Peyer's patch (tissue), 4 donors: Measurements from ENCODE around the gene PAGR1. TPM values are rescaled to one million over a fixed set of nuclear protein-coding genes. Genes with fewer than 3 reads are reported as not detected.

Experiments
- DNase-seq, 3 donors: peaks; one replicate each; pipeline ENCODE4 v3.0.0-alpha.2; 2017 to 2019
- H3K27ac ChIP-seq, 4 donors: fragments of 200-600 bp; sonication (generic); one replicate each; pipeline ENCODE4 v1.5.1; 2016 to 2019
- H3K27me3 ChIP-seq, 2 donors: fragments of 200-600 bp; sonication (generic); one replicate each; pipeline ENCODE4 v1.5.1; 2019
- H3K36me3 ChIP-seq, 3 donors: fragments of 200-600 bp; sonication (generic); one replicate each; pipeline ENCODE4 v1.5.1; 2016 to 2019
- H3K4me1 ChIP-seq, 4 donors: fragments of 200-600 bp; sonication (generic); one replicate each; pipeline ENCODE4 v1.5.1; 2016 to 2019
- H3K4me3 ChIP-seq, 4 donors: fragments of 200-600 bp; sonication (generic); 1 replicate in 3 of 4; 2 replicates in 1 of 4; pipeline ENCODE4 v1.5.1; 2016 to 2019; ENCODE audit warnings: mild to moderate bottlenecking in 1 of 4
- H3K9me3 ChIP-seq, 4 donors: fragments of 200-600 bp; sonication (generic); one replicate each; pipeline ENCODE4 v1.5.1; 2016 to 2019; ENCODE audit warnings: mild to moderate bottlenecking in 1 of 4
- POLR2A ChIP-seq, 2 donors: fragments of 450-650 bp; IDR thresholded peaks; one replicate each; pipeline ENCODE4 v1.5.1; 2017; ENCODE audit warnings: antibody characterized with exemption in 2 of 2, mild to moderate bottlenecking in 2 of 2, moderate library complexity in 2 of 2
- total RNA-seq, 4 donors: library from RNA; depleted of rRNA; stranded (reverse); fragments of >200 nt; gene quantifications; one replicate each; pipeline ENCODE4 v1.1.0, GENCODE V29; 2016
- TF ChIP-seq, protein P1 (sequence below), 6 experiments: fragments of 450-650 bp in 4 of 6; fragments of 200-600 bp in 2 of 6; sonication (generic) in 1 of 6; IDR thresholded peaks; one replicate each; pipeline ENCODE4 v1.5.1; 2017 to 2019; ENCODE audit warnings: antibody characterized with exemption in 6 of 6, mild to moderate bottlenecking in 3 of 6, moderate library complexity in 1 of 6

The PAGR1 gene
- total RNA-seq, 4 donors from 2014 or later = 39.5 to 50.3 (median 48.3) TPM

DNA sequence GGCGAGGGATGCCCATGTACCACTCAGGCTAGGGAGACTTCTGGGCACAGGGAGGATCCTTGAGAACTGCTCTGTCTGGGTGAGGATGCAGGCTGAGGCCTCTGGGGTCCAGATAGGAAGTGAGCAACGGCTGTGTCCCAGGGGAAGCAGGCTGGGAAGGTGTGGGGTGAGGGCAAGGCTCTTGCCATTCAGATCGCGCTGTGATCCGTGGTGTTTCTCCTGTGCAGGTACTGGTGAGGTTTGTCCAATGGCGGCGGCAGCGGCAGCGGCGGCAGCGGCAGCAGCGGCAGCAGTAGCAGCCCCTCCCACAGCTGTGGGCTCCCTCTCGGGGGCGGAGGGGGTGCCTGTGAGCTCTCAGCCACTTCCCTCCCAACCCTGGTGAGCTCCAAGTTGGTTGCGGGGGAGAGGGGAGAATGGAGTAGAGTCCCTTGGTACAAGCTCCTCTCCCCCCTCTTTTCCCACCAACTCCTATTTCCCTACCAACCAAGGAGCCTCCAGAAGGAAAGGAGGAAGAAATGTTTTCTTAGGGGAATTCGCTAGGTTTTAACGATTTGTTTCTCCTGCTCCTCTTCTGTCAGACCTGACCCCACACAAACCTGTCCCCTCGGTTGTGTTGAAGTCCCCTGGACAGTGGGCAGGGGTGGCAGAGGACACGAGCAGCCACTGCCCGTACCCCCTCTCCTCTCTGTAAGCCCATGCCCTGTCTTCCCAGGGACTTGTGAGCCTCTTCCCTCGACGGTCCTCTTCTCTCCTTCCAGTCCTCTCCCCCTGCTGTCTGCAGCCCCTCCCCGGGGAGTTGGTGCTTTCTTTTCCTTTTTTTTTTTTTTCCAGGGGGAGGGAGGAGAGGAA lies 5.9 kb upstream of the PAGR1 start:
- peaks cover 4 to 65% (median 34%) of the 10 kb centered on the region in 4 donors for H3K4me1 ChIP-seq
- DNase-seq = no peak
- H3K27ac ChIP-seq = peak overlapping the region in 3 of 4 donors; percentile 87 to 98 (median 93)
- no peaks in the 10 kb centered on the region for H3K9me3 ChIP-seq
- peak overlapping the region in 1 of 4 donors; percentile 13 for H3K4me3 ChIP-seq
- H3K36me3 ChIP-seq = peaks cover 0 to 15% (median 0%) of the 10 kb centered on the region in 3 donors
- no peaks in the 10 kb centered on the region for H3K27me3 ChIP-seq
- TF ChIP-seq POLR2A (IDR thresholded peaks at IDR 0.05) = no peak
- TF ChIP-seq, protein P1, sequence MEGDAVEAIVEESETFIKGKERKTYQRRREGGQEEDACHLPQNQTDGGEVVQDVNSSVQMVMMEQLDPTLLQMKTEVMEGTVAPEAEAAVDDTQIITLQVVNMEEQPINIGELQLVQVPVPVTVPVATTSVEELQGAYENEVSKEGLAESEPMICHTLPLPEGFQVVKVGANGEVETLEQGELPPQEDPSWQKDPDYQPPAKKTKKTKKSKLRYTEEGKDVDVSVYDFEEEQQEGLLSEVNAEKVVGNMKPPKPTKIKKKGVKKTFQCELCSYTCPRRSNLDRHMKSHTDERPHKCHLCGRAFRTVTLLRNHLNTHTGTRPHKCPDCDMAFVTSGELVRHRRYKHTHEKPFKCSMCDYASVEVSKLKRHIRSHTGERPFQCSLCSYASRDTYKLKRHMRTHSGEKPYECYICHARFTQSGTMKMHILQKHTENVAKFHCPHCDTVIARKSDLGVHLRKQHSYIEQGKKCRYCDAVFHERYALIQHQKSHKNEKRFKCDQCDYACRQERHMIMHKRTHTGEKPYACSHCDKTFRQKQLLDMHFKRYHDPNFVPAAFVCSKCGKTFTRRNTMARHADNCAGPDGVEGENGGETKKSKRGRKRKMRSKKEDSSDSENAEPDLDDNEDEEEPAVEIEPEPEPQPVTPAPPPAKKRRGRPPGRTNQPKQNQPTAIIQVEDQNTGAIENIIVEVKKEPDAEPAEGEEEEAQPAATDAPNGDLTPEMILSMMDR (IDR thresholded peaks at IDR 0.05) = no peak

DNA sequence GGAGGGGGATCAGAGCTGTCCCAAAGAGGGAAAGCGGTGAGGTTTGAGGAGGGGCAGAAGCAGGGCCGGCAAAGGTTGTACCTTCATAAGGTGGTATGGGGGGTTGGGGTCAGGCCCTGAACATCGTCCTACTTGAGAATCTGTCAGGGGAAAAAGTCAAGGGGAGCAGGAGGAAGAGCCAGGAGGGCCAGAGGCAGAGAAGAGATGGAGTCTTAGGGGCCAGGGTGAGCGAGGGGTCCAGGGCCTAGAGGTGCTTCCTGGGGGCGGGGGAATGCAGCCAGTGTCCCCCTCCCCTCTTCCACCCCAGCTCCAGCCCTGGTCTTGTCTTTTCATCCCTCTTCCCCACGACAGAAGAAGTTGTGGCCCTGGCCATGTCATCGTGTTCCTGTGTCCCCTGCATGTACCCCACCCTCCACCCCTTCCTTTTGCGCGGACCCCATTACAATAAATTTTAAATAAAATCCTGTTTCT lies 5.2 kb upstream of the PAGR1 start:
- peak overlapping the region in 3 of 4 donors; percentile 51 to 62 (median 53) for H3K4me3 ChIP-seq

DNA sequence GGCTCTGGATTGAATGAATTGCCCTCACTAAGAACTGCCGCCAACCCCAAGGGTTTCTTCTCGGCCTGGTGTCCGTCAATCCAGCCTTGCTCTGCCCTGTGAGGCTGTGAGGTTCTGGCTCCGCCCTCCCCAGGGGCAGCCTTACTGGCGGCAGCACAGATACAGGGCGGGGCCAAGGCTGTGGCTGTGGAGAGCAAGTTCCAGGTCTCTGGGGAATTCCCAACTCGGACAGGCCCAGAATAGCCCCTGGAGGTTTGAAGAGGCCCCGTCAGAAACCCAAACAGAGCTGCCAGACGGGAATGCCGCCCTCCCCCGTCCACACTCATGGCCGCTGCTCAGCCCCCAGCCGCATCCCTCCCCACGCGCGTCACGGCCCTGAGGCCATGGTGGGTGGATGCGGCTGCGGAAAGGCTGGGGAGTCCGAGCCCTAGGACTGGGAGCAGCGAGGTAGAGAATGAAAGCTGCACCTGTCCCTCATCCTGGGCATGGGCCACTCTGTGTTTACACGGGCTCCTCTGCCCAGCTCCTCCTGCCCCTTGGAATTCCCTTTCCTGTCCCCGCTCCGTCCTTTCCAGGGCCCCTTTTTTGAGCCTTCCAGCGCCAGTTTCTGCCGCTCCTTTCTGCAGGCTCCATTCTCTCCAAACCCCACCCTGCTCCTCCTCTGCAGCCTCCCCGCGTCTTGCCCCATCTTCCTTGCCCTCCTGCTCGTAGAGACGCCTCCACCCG lies 4.6 kb upstream of the PAGR1 start:
- peak; percentile 81 to 96 (median 95) for DNase-seq
- peak overlapping the region; percentile 63 to 98 (median 86) for H3K27ac ChIP-seq
- H3K27me3 ChIP-seq = no peaks in the 10 kb centered on the region
- peaks cover 4 to 69% (median 35%) of the 10 kb centered on the region in 4 donors for H3K4me1 ChIP-seq
- H3K4me3 ChIP-seq = peak overlapping the region; percentile 30 to 62 (median 52)
- TF ChIP-seq, protein P1 (IDR thresholded peaks at IDR 0.05) = no peak
- peak in 1 of 2 donors; percentile 23 for TF ChIP-seq POLR2A (IDR thresholded peaks at IDR 0.05)
- peaks cover 0 to 15% (median 0%) of the 10 kb centered on the region in 3 donors for H3K36me3 ChIP-seq
- no peaks in the 10 kb centered on the region for H3K9me3 ChIP-seq

More for the DNA sequence above, 5.2 kb upstream of the PAGR1 start:
- no peak for TF ChIP-seq POLR2A (IDR thresholded peaks at IDR 0.05)
- TF ChIP-seq, protein P1 (IDR thresholded peaks at IDR 0.05) = no peak
- Histone ChIP-seq H3K4me1 (peaks cover 4 to 69% (median 35%) of the 10 kb centered on the region in 4 donors), H3K27ac (peak overlapping the region; percentile 63 to 98 (median 86)), H3K27me3 (no peaks in the 10 kb centered on the region), H3K36me3 (peaks cover 0 to 15% (median 0%) of the 10 kb centered on the region in 3 donors), H3K9me3 (no peaks in the 10 kb centered on the region)
- no peak for DNase-seq

DNA sequence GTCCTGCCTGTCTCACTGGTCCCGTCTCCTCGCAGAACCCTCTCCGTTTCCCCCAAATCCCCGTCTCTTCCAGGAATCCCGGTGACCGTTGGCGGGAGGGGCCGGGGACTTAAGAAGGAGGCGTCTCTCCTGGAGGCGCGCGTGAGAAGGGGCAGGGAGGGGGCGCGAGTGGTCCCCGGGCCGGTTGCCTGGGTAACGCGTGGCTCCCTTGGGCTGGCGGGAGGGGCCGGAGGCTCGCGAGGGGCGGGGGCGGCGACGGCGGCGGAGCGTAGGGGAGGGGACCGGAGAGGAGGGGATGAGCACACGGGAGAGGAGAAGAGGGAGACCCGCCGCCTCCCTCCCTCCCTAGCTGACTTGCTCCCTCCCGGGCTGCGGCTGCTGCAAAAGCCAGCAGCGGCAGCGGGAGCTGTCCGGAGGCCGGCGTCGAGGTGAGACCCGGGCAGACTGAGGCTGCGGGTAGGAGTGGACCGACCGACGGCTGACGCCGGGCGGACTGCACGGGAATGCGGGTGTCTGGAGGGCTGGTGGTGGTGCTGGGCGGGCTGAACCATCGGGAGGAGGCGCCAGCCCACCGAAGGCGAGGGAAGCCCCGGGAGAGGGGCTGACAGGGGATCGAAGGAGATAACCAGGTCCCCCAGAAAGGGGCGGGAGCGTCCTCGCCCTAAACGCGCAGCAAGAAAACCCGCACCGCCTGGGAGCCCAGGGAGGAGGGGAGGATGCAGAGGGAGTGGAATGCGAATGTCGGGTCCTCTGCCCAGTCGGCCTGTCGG lies 3.9 kb upstream of the PAGR1 start, which contains the start of gene PRRT2:
PRRT2 (plus strand) TSS at position 298 of the 770 bp plus-strand sequence. CDS start 862 bp downstream, outside the sequence.
- TF ChIP-seq, protein P1 (IDR thresholded peaks at IDR 0.05) = no peak
- TF ChIP-seq POLR2A (IDR thresholded peaks at IDR 0.05) = no peak
- H3K36me3 ChIP-seq = peaks cover 0 to 15% (median 0%) of the 10 kb centered on the region in 3 donors
- peak within 1 kb of the TSS; percentile 30 to 62 (median 52) for H3K4me3 ChIP-seq
- H3K9me3 ChIP-seq = no peaks in the 10 kb centered on the region
- peaks cover 4 to 74% (median 36%) of the 10 kb centered on the region in 4 donors for H3K4me1 ChIP-seq
- peak within 1 kb of the TSS; percentile 63 to 98 (median 86) for H3K27ac ChIP-seq
- H3K27me3 ChIP-seq = no peaks in the 10 kb centered on the region
- peak; percentile 51 to 72 (median 61) for DNase-seq
